ENCODE measurements around the gene CLCA2.

- TF ChIP-seq, protein P1, sequence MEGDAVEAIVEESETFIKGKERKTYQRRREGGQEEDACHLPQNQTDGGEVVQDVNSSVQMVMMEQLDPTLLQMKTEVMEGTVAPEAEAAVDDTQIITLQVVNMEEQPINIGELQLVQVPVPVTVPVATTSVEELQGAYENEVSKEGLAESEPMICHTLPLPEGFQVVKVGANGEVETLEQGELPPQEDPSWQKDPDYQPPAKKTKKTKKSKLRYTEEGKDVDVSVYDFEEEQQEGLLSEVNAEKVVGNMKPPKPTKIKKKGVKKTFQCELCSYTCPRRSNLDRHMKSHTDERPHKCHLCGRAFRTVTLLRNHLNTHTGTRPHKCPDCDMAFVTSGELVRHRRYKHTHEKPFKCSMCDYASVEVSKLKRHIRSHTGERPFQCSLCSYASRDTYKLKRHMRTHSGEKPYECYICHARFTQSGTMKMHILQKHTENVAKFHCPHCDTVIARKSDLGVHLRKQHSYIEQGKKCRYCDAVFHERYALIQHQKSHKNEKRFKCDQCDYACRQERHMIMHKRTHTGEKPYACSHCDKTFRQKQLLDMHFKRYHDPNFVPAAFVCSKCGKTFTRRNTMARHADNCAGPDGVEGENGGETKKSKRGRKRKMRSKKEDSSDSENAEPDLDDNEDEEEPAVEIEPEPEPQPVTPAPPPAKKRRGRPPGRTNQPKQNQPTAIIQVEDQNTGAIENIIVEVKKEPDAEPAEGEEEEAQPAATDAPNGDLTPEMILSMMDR (IDR thresholded peaks at IDR 0.05), result no peak
- TF ChIP-seq EZH2 (IDR thresholded peaks at IDR 0.05; ENCODE audit: borderline replicate concordance, insufficient read depth, low read depth, low read length, poor library complexity, severe bottlenecking), result no peak
Observed at GRCh38 chr1:86381223-86381622, 42.7 kb upstream of the CLCA2 start.

Measured in B cell (primary cell).